Fibroblast of skin of right quadriceps (primary cell): Measurements from ENCODE around the gene ARHGEF19.
"Not testable (repeated sequence)": the region's sequence is repeated elsewhere in the genome, so short reads cannot be mapped to it uniquely, and the experiment has no call there.

Experiments used
- DNase-seq: peaks from one replicate; pipeline ENCODE4 v3.0.0-alpha.2; 2013

Gene ARHGEF19

DNA sequence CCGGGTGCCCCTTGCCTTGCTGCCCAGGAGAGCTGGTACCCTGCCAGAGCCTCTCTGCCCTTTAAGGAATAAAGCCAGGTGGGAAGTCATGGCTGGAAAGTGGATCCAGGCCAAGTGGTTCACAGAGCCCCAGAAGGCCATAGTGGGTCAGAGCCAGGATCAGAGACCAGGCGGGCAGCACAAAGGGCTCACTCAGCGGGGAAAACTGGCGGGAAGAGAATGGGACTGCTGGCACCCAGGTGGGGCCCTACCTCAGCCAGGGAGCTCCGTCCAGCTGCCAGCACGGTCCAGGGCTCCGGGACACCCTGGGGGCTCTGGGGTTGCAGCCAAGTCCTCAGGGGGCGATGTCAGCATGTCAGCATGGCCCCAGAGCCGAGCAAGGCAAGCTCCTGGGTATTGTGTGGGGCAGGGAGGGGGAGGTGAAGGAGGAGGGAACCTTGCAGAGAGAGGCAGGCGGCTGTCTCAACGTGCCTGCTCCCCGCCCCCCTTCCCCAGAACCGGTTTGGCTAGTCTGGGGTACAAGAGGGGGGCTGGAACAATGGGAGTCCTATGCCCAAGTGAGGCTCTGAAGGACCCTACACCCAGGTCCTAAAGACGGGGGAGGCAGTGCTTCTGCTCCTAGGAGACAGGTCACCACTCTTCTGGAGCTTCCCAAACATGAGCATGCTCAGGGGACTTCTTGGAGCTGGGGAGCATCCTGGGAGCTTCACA lies at the start of gene ARHGEF19:
TSS of gene ARHGEF19 (minus strand) at position 402 of the 711 bp plus-strand sequence. CDS start 3,598 bp downstream, outside the sequence.
- DNase-seq, result no peak

DNA sequence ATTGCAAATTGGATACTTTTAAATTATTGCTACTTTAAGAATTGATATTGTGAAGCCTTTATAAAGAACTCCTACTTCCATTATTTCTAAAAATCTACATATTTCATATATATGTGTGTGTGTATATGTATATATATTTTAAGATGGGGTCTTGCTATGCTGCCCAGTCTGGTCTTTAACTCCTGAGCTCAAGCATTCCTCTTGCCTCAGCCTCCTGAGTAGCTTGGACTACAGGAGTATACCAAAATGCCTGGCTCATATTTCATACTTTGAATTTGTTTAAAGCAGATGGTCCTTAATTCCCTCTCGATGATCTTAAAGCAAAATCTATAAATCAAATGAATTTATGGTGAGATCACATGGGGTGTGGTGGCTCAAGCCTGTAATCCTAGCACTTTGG lies 49.6 kb upstream of the ARHGEF19 start:
- DNase-seq, result no peak

DNA sequence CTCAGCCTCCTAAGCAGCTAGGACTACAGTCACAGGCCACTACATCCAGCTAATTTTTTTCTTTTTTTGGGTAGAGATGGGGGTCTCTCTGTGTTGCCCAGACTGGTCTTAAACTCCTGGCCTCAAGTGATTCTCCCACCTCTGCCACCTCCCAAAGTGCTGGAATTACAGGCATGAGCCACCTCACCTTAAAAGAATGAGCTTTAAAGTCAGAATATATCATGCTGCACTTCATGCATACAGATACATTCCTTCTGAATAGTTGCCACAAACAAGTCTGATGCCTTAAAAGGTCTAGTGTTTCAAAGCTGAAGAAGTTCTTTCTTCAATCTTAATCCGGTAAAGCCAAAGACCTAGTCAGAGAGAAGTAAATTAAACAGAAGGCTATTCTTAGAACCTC lies 48.4 kb upstream of the ARHGEF19 start:
- peak; percentile 74 for DNase-seq

DNA sequence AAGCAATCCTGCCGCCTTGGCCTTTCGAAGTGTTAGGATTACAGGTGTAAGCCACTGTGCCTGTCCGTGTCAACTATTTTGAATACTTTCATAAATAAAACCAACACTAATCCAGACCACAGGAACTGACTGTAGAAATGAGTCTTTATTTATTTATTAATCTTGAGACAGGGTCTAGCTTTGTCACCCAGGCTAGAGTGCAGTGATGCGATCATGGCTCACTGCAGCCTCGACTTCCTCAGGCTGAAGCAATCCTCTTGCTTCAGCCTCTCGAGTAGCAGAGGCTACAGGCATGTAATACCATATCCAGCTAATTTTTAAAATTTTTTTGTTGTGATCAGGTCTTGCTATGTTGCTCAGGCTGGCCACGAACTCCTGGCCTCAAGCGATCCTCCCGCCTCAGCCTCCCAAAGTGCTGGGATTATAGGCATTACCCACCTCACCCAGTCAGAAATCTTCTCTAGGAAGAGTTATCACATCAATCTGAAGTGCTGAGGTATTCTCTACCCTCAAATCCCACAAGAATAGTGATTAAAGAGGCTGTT lies 46.2 kb upstream of the ARHGEF19 start:
- DNase-seq, result no peak

DNA sequence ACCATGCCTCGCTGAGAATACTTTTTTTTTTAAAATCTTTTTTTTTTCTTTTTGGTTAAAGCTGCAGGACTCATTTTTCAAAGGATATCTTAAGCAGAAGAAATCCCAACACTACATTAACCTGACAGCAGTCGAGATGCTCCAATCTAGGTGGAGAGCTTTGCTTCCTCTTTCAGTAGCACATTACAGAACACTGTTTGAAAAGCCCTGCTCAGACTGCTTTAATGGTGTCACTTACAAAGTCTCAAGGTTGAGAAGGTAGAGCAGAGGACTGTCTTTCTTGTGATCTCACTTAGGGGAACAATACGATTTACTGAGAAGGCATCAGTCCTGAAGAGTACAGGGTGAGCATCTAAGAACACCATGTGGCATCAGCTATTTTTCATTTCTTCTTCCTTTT lies 45.5 kb upstream of the ARHGEF19 start:
- DNase-seq, result no peak

DNA sequence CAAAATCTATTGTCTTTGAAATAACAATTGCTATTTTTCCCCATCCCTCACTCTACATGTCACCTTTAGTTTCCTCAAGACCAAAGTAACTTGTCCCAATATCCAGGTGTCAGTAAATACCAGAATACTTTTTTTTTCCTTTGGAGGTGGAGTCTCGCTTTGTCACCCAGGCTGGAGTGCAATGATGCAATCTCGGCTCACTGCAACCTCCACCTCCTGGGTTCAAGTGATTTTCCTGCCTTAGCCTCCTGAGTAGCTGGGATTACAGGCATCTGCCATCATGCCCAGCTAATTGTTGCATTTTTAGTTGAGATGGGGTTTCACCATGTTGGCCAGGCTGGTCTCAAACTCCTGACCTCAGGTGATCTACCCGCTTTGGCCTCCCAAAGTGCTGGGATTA lies 45.1 kb upstream of the ARHGEF19 start:
- not testable (repeated sequence) for DNase-seq

DNA sequence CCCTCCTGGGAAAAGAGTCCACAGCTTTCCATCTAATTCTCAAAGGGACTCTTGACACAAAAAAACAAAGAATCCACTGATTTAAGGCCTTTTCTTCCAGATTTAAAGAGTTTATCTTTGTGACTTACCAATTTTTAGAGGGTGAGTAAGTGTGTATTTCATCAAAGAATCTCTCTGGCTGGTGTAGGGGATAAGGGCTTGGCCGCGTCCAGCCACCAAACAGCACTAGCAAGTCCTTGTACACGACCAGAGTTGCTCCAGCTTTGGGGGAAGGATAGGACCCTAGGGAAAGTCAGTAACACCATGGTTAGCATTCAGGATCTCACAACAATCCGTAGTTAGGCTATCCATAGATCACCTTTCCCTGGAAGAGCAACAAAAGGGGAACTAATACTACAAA lies 44.0 kb upstream of the ARHGEF19 start:
- DNase-seq, result no peak

DNA sequence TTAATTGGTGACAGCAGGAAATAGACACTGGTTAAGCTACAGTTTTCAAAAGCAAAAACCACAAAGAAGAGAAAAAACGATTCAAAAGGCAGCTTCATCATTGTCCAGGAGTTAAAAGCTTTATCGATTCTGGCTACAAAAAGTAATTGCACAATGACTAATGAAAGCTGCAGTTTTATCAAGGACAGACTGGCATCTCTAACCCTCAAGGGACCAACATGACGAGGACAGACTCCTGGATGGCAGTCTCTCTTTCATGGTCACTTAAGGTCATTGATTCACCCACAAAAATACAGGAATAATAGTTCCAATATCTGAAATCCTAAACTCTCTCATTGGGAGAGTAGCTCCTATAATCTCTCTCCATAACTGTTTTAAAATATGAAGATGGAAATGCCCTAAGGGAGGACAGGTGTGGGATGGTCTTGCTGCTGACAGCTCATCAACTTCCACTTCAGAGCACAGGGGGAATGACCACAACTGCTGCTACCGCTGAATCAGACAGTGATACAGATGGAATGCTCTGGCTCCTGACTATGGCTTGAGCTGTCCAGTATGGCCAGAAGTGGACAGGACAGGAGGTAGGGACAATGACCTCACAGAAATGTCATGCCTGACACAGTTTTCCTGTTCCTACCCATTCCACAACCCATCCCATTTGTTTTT lies 41.9 kb upstream of the ARHGEF19 start:
- no peak for DNase-seq

DNA sequence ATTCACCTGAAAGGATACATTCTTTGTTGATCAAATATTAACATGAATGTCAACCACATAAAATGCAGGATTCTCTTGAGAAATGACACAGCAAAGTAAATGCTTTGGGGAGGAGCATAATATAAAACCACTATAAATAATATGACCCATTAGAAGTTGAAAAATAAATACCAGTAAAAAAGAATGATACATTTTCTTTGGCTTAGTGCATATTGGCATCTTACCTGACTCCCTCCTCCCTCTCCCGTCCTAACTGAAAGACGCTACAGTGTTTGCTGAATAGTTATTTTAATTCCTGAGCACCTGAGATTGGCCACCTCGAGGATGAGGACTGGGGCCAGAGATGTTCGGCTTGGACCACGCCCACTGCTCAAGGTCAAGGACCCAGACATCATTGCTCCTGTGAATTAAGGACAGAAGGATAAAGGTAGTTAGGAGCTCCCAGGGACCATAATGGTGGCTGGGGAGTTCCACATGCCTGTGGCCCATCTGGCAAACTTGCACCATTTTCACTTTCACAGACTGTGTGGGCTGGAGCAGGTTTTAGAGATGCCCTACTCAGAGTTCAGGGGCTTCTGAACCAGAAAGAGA lies 41.0 kb upstream of the ARHGEF19 start:
- DNase-seq, result no peak

DNA sequence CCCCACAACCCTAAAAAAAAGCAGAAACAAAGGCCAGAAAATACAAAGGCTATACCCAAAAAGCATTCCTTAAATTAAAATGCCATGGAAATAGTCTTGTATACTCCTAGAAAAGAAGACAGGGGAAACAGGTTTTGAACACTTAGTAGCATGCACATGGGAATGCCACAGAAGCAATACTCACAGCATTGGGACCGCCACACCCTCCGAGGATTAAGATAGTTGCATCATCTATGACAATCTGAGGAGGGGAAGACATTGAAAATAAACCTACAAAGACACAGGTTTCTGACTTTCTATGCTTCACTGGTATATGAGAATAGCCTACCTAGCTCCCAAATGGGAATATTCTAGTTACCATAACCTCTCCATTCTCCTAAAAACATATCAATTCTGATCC lies 40.5 kb upstream of the ARHGEF19 start:
- DNase-seq, result no peak

DNA sequence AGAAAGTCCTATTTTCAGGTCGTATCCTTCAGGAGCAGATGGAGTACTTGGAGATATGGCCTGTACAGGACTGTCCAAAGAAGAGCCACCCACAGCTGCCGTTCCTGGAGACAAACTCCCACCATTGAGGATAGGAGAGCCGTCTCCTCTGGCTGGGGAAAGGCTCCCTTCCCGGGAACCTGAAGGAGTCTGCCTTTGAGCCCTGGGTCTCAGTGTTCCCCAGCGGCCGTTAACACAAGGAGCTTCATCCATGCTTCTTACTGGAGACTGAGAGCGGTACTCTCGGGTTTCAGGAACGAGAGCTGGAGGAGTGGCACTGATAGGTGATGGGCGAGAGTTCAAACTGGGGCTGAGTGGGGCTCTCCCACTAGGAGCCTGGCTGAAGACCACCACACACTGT lies 38.9 kb upstream of the ARHGEF19 start:
- no peak for DNase-seq

DNA sequence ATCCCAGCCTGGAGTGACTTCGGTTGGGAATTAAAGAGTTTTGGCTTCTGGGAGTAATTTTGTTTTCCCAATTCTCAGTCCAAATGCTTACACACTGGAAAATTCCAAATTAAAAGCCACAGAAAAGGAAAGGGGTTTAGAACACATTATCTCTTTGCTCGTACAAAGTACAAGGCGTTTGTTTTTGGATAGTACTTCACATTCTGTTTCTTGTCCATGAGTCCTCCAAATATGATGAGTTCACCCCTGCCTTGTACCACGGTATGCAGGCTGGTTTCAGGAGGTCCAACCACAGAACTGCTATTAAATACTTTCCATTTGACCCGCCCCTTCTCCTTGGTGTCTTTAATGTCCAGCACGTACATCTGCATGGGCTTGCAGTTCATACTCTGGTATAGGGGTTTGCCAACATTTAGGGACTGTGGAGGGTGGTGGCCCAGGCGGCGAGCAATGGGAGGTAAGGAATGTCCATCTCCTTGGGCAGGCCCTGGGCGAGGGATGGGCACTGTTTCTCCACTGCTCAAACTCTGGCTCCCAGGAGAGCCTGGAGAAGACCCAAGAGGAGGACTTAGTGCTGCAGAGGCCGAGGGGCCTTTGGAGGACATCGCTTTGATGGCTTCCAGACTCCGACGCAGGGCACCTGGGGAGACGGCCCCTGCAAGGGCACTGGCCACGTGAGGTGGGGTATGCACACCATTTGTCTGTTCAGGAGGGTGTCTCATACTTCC lies 38.2 kb upstream of the ARHGEF19 start:
- DNase-seq, result peak; percentile 45

DNA sequence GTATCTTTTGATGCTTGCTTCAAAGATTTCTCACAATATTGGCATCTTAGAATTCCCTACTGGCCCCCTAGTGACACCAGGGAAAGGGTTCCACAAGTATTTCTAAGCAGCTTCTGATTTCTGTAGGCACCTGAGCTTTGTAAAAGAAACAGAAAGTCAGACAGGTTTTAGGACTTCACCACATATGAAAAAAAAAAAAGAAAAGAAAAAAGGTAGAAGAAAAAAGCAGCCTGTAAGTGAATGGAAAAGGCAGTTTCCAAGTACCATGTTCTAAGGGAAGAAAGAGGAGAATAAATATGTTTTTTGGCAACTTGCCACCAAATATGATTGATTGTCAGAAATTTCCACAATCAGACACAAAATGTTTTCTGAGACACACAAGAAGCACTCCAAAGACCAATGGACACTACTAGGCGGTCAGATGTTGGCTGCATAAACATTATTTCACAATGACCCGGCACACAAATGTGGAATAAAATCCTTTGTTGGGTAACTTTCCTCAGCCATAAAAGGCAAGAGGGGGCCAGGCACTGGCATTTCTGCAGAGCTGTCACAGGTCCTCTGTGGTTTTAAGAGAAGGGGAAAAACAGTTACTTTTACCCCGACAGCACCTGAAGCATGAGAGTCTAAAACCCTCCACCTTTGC lies 37.3 kb upstream of the ARHGEF19 start:
- DNase-seq, result peak; percentile 33

DNA sequence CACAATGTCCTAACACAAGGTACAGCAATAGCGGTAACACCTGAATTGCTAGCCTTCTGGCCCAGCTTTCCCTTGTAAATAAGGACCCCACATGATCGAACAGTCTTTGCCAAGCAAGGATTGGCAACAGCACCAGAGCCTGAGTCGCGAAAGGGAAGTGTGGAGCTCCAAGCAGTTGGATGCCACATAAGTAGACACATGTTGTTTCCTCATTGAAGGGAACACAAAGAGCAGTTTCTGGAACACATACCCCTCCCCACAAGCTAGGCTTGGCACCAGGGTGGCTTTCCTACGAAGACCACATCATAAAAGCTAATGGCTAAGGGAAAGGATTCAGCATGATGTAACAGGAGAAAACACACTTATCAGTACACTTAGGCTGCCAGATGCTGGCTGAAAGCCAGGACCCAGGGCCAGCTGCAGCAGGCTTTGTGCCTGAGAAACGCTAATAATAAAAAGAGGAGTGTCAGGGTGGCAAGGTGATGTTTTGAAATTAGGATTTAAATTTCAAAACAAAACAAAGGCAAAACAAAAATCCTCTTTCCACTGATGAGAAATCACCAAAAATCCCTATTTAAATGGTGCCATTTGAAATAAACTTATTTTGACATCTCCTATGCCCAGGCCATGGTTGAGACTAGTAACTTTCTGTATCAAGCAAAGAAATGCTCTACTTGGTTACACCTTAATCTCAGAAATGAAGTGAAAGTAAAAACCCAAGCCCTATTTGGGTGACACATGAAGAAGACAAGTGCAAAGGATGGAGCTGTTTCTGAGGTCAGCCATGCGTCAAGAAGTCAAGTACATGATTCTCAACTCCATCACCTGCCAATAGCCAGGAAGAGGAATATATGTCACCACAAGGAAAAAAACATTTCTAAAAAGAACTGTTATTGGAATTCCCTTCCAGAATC lies 36.4 kb upstream of the ARHGEF19 start:
- peak; percentile 82 for DNase-seq

DNA sequence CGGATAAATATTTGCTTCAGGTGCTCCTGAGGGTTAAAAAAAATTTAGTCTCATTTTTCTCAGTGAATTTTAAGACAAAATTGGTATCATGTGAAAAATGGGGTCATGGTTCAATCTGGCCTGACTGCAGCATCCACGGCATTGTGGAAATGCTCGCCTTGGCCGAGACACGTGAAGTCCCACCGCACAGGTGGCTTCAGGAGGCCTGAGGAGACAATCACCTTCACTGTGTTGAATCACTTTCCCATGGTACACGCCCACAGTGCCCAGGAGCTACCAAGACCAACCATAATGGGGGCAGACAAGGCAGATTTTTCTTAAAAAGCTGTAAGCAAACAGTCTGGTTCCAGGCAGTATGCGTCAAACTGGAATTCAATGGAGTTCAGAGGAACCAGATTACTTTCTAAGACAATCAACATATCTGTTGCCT lies 35.6 kb upstream of the ARHGEF19 start:
- DNase-seq, result no peak

DNA sequence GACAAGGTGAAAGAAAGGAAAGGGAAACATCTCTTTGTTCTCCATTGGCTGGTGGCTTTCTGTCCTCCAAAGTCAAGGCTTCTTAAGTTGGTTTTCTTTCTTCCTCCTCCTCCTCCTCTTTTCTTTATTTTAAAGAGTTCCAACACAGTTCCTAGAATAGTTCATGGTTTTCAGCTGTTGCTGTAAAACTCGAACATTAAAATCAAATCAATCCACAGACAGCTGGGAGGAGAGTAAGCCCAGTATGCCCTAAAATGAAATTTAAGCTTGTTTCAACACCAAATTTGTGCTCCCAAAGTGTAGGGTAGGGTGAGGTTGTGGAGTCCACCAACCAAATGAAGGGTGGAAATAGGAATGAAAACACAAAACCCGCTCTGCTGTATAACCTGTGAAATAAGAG lies 35.0 kb upstream of the ARHGEF19 start:
- no peak for DNase-seq

DNA sequence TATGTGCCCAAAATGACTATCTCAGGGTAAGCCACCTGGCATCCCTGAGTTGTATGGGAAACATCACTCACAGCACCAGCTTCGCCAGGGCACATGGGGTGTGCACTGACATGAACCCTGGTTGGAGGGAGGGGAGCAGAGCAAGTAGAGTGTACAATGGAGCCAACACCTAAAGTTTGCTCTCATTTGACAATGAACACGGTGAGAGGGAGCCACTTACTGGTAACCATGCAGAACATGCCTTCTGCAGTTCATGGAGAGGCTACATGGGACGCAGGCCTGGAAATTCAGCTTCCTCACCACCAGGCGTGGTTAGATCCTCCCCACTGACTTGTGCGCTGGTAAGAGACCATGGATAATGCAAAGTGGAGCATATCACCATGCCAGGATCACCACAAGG lies 34.5 kb upstream of the ARHGEF19 start:
- no peak for DNase-seq

DNA sequence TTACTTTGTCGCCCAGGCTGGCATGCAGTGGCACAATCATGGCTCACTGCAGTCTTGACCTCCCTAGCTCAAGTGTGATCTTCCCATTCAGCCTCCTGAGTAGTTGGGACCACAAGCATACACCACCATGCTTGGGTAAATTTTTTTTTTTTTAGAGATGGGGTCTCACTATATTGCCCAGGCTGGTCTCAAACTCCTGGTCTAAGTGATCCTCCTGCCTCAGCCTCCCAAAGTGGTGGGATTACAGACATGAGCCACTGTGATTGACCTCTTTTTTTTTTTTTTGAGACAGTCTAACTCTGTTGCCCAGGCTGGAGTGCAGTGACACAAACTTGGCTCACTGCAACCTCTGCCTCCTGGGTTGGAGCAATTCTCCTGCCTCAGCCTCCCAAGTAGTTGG lies 33.8 kb upstream of the ARHGEF19 start:
- not testable (repeated sequence) for DNase-seq

DNA sequence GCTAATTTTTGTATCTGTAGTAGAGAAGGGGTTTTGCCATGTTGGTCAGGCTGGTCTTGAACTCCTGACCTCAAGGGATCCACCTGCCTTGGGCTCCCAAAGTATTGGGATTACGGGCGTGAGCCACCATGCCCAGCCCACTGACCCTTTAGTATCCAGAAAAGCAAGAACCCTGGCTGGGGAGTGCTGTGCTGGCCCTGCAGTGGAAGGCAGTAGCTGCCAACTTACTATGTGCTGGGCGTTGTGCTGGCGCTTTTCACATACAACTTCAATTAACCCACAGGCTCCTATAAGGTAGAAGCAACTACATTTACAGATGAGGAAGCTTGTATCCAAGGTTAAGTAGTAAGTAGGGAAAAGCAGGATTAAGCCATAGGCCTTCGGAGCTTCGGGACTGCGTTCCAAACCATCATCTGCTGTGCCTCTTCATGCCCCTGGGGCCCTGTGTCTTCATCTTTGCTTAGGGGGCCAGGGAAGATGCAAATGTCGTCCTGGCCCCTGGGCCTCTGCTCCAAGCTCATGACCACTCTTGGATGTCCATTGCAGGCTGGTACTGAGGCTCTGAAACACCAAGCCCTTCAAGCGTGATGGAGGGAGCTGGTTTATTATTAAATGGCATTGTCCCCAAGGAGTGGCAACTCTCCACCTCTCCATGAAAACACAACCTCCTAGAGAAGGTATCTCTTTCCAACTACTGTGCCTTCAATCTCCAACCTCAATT lies 33.2 kb upstream of the ARHGEF19 start:
- DNase-seq, result no peak

DNA sequence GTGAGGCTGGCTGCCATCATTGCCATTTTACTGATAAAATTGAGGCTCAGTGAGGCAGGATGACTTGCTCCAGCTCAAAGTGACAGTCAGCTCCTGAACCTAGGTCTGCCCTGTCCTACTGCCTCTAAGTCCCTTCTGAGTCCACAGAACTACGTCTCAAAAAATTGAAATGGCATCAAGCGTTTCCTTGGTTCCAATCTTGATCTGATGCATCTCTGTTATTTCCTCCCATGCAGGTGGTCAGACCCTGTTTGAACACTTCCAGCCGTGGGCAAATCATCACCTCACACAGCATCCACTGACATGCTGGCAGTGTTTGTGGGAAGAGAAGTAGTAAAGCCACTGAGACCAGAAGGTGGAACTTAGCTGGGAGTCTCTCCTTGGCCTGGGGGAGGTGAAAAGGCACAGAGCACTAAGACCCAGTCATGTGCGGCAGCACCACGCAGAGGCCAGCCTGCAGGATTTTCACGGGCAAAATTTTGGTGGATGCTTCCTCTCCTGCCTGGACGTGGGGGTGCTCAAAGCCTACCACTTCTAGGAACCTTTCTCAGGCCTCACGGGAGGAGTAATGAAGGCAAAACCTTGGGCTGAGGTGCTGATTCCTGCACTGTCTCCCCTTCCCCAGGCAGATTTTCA lies 32.3 kb upstream of the ARHGEF19 start:
- no peak for DNase-seq
